OCI-LY1 (cell line): Measurements from ENCODE around the gene FUT9.

Experiments used
- EZH2 ChIP-seq: fragments of 200-600 bp; sonication (generic), shearing (Covaris generic); IDR thresholded peaks from 2 replicates; pipeline ENCODE4 v1.8.0; 2017; ENCODE audit warnings: borderline replicate concordance, mixed run types, mild to moderate bottlenecking, antibody characterized with exemption, low read length, moderate library complexity, mixed read lengths
- TF ChIP-seq, protein P1 (sequence below): fragments of 200-600 bp; sonication (generic), shearing (Covaris generic); IDR thresholded peaks from 2 replicates; pipeline ENCODE4 v1.5.1; 2017; ENCODE audit warnings: mild to moderate bottlenecking, antibody characterized with exemption, low read length, moderate library complexity, mixed read lengths

DNA sequence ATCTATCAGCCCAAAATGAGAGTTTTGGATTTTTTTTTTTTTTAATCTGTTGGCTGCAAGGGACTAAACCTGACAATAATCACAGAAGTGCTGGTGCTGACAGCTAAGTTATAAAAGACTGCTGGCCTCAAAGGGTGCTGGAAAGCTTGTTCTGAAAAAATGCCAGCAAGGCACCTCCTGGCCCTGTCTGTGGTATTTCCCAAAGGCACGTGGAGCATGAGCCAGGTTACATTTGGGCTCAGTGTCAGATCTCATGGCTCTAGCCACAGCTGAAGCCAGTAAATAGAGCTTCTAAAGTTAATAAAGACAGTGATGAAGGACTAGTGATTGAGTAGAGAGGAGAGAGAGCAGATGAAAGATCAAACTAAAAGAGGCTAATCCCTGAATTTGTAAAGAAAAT lies 178.9 kb downstream of the FUT9 start:
- TF ChIP-seq, protein P1, sequence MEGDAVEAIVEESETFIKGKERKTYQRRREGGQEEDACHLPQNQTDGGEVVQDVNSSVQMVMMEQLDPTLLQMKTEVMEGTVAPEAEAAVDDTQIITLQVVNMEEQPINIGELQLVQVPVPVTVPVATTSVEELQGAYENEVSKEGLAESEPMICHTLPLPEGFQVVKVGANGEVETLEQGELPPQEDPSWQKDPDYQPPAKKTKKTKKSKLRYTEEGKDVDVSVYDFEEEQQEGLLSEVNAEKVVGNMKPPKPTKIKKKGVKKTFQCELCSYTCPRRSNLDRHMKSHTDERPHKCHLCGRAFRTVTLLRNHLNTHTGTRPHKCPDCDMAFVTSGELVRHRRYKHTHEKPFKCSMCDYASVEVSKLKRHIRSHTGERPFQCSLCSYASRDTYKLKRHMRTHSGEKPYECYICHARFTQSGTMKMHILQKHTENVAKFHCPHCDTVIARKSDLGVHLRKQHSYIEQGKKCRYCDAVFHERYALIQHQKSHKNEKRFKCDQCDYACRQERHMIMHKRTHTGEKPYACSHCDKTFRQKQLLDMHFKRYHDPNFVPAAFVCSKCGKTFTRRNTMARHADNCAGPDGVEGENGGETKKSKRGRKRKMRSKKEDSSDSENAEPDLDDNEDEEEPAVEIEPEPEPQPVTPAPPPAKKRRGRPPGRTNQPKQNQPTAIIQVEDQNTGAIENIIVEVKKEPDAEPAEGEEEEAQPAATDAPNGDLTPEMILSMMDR: no peak
- no peak for TF ChIP-seq EZH2
